Panc1 (cell line): ENCODE data around the gene JAKMIP3. TPM values are rescaled to one million over a fixed set of nuclear protein-coding genes. Genes with fewer than 3 reads are reported as not detected.

Source experiments
- ATAC-seq: fragments of 200-7000 bp; cut with Tn5 transposase; 2 replicates; pipeline ENCODE4 v1.9.1; 2020; ENCODE audit warnings: mild to moderate bottlenecking, moderate library complexity
- BruUV-seq: library from RNA; stranded (reverse); fragments of 400-500 nt; replicated peaks from 2 replicates; lab custom pipeline; 2021; lab: Mats Ljungman, UMichigan
- CTCF ChIA-PET: fragments of 300-600 bp; sonication (Branson Sonifier 250); formaldehyde crosslinking; loops from one replicate; lab custom pipeline; 2022; ENCODE audit warnings: antibody characterized with exemption; lab: Charles Lee
- POLR2A ChIA-PET: fragments of 300-600 bp; sonication (Branson Sonifier 250); formaldehyde crosslinking; loops from one replicate; lab custom pipeline; 2022; ENCODE audit warnings: antibody characterized with exemption; lab: Charles Lee
- DNase-seq: peaks from one replicate; pipeline ENCODE4 v3.0.0-alpha.2; 2010; ENCODE audit warnings: low read depth, low spot score
- H3K27ac ChIP-seq: 2 replicates; pipeline ENCODE4 v1.5.1; 2011; ENCODE audit warnings: mild to moderate bottlenecking, low read length, inconsistent platforms
- H3K27me3 ChIP-seq: fragments of 200-500 bp; sonication (Bioruptor generic); 2 replicates; pipeline ENCODE4 v1.6.0; 2014; ENCODE audit warnings: low read length, inconsistent platforms; ENCODE audit not compliant: control insufficient read depth, insufficient read depth
- H3K36me3 ChIP-seq: fragments of 200-500 bp; sonication (Bioruptor generic); 2 replicates; pipeline ENCODE4 v1.5.1; 2014; ENCODE audit warnings: inconsistent platforms, mild to moderate bottlenecking, low read length, moderate library complexity; ENCODE audit not compliant: control insufficient read depth, insufficient read depth
- H3K4me1 ChIP-seq: 2 replicates; pipeline ENCODE4 v1.5.1; 2011; ENCODE audit warnings: inconsistent platforms, mild to moderate bottlenecking, low read length, moderate library complexity; ENCODE audit not compliant: control insufficient read depth, insufficient read depth
- H3K4me3 ChIP-seq, 2 experiments: 2 replicates each; pipeline ENCODE4 v1.5.1; 2011 to 2012; ENCODE audit warnings: low read depth in 2 of 2, low read length in 2 of 2, mild to moderate bottlenecking in 2 of 2, inconsistent platforms in 1 of 2, moderate library complexity in 1 of 2
- H3K9me3 ChIP-seq: fragments of 200-500 bp; sonication (Bioruptor generic); 2 replicates; pipeline ENCODE4 v1.5.1; 2014; ENCODE audit warnings: low read depth, mild to moderate bottlenecking, inconsistent platforms, low read length, moderate library complexity; ENCODE audit not compliant: control insufficient read depth, insufficient read depth
- POLR2AphosphoS5 ChIP-seq: IDR thresholded peaks from 2 replicates; pipeline ENCODE4 v1.6.1; 2012; ENCODE audit warnings: mild to moderate bottlenecking, low read depth, low read length, moderate library complexity
- SIN3A ChIP-seq: IDR thresholded peaks from 2 replicates; pipeline ENCODE4 v1.6.1; 2012; ENCODE audit warnings: low read depth, mild to moderate bottlenecking, low read length, moderate library complexity, borderline replicate concordance; ENCODE audit not compliant: insufficient read depth
- TCF7L2 ChIP-seq: IDR thresholded peaks from 2 replicates; pipeline ENCODE4 v1.6.1; 2011; ENCODE audit warnings: mild to moderate bottlenecking, low read depth, low read length, inconsistent platforms
- in situ Hi-C: cut with HindIII; loops from 2 replicates; pipeline ENCODE4 v1.10.0; 2016; ENCODE audit warnings: low sequenced_read_pairs, low pct_unique_long_range_greater_than_20kb
- intact Hi-C: fragments of 100-400 bp; cut with micrococcal nuclease; formaldehyde crosslinking; loops from one replicate; pipeline ENCODE4 v1.10.0; 2022; ENCODE audit not compliant: unreplicated experiment
- total RNA-seq: library from RNA; stranded (reverse); gene quantifications from one replicate; pipeline ENCODE4 v1.2.1, GENCODE V29; 2021; ENCODE audit not compliant: unreplicated experiment
- TF ChIP-seq, protein P1 (sequence below), 2 experiments: IDR thresholded peaks; 2 replicates each; pipeline ENCODE4 v1.6.1; 2011 to 2012; ENCODE audit warnings: low read depth in 2 of 2, control low read depth in 1 of 2, low read length in 1 of 2, mild to moderate bottlenecking in 1 of 2, moderate library complexity in 1 of 2; ENCODE audit not compliant: insufficient read depth in 1 of 2
- TF ChIP-seq, protein P2 (sequence below): fragments of 450-650 bp; IDR thresholded peaks from 2 replicates; pipeline ENCODE4 v1.5.1; 2017; ENCODE audit warnings: mild to moderate bottlenecking

The JAKMIP3 gene
- total RNA-seq, 1 experiment from 2014 or later, result 1.5 TPM

- ChIA-PET POLR2A (no interaction called here), CTCF (no interaction called here)
- in situ Hi-C loops (no loop called here), intact Hi-C loops (no loop called here)
- TF ChIP-seq, protein P1, sequence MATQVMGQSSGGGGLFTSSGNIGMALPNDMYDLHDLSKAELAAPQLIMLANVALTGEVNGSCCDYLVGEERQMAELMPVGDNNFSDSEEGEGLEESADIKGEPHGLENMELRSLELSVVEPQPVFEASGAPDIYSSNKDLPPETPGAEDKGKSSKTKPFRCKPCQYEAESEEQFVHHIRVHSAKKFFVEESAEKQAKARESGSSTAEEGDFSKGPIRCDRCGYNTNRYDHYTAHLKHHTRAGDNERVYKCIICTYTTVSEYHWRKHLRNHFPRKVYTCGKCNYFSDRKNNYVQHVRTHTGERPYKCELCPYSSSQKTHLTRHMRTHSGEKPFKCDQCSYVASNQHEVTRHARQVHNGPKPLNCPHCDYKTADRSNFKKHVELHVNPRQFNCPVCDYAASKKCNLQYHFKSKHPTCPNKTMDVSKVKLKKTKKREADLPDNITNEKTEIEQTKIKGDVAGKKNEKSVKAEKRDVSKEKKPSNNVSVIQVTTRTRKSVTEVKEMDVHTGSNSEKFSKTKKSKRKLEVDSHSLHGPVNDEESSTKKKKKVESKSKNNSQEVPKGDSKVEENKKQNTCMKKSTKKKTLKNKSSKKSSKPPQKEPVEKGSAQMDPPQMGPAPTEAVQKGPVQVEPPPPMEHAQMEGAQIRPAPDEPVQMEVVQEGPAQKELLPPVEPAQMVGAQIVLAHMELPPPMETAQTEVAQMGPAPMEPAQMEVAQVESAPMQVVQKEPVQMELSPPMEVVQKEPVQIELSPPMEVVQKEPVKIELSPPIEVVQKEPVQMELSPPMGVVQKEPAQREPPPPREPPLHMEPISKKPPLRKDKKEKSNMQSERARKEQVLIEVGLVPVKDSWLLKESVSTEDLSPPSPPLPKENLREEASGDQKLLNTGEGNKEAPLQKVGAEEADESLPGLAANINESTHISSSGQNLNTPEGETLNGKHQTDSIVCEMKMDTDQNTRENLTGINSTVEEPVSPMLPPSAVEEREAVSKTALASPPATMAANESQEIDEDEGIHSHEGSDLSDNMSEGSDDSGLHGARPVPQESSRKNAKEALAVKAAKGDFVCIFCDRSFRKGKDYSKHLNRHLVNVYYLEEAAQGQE (IDR thresholded peaks at IDR 0.05; ENCODE audit: insufficient read depth in 1 of 2, low read depth in 2 of 2, low read length in 1 of 2), result no peak
- no peak for TF ChIP-seq TCF7L2
- TF ChIP-seq, protein P2, sequence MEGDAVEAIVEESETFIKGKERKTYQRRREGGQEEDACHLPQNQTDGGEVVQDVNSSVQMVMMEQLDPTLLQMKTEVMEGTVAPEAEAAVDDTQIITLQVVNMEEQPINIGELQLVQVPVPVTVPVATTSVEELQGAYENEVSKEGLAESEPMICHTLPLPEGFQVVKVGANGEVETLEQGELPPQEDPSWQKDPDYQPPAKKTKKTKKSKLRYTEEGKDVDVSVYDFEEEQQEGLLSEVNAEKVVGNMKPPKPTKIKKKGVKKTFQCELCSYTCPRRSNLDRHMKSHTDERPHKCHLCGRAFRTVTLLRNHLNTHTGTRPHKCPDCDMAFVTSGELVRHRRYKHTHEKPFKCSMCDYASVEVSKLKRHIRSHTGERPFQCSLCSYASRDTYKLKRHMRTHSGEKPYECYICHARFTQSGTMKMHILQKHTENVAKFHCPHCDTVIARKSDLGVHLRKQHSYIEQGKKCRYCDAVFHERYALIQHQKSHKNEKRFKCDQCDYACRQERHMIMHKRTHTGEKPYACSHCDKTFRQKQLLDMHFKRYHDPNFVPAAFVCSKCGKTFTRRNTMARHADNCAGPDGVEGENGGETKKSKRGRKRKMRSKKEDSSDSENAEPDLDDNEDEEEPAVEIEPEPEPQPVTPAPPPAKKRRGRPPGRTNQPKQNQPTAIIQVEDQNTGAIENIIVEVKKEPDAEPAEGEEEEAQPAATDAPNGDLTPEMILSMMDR, result no peak
- no peak for TF ChIP-seq SIN3A
- Histone ChIP-seq H3K4me3 (no peak overlapping the region), H3K4me1 (no peaks in the 10 kb centered on the region), H3K9me3 (peaks cover 3% of the 10 kb centered on the region; the same call in 1 of the 2 replicates), H3K27ac (no peak overlapping the region), H3K36me3 (no peaks in the 10 kb centered on the region), H3K27me3 (no peaks in the 10 kb centered on the region)
- DNase-seq, result no peak
- BruUV-seq, result no TSS peak
- no peak for ATAC-seq
These were observed 10.3 kb downstream of the JAKMIP3 start for GRCh38 chr10:132075909-132076577.

DNA sequence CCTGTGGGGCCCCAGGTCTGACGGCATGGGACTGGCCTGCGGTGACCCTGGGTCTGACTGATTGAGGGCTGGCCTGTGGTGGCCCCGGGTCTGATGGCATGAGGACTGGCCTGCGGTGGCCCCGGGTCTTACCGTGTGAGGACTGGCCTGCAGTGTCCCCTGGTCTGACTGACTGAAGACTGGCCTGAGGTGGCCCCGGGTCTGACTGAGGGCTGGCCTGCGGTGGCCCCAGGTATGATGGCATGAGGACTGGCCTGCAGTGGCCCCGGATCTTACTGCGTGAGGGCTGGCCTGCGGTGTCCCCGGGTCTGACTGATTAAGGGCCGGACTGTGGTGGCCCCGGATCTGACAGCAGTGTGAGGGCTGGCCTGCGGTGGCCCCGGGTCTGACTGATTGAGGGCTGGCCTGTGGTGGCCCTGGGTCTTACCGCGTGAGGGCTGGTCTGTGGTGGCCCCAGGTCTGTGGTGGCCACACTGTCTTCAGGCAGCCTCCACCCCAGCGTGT, 10.9 kb downstream of the JAKMIP3 start:
- Histone ChIP-seq H3K4me1 (no peaks in the 10 kb centered on the region), H3K36me3 (no peaks in the 10 kb centered on the region), H3K4me3 (no peak overlapping the region), H3K9me3 (peaks cover 3% of the 10 kb centered on the region; the same call in 1 of the 2 replicates), H3K27ac (no peak overlapping the region), H3K27me3 (no peaks in the 10 kb centered on the region)
- TF ChIP-seq POLR2AphosphoS5, result no peak
- TF ChIP-seq, protein P2, result no peak
- no peak for TF ChIP-seq SIN3A
- TF ChIP-seq, protein P1 (IDR thresholded peaks at IDR 0.05; ENCODE audit: insufficient read depth in 1 of 2, low read depth in 2 of 2, low read length in 1 of 2), result no peak
- no peak for TF ChIP-seq TCF7L2
- intact Hi-C loops, result no loop called here
- BruUV-seq, result no TSS peak
- no peak for ATAC-seq
- CTCF ChIA-PET, result no interaction called here
- in situ Hi-C loops, result no loop called here
- POLR2A ChIA-PET, result no interaction called here
- no peak for DNase-seq
